Trophoblast cell (in vitro differentiated cells and primary cell): Measurements from ENCODE around the gene EPHA10.

Experiments used
- DNase-seq, 2 donors: peaks; one replicate each; pipeline ENCODE4 v3.0.0-alpha.2; 2016
- H2AFZ ChIP-seq: 2 replicates; pipeline ENCODE4 v1.6.1; 2013; ENCODE audit warnings: low read length, moderate library complexity, mild to moderate bottlenecking; ENCODE audit not compliant: insufficient read depth, poor library complexity
- H2AK5ac ChIP-seq: 2 replicates; pipeline ENCODE4 v1.6.1; 2013; ENCODE audit warnings: mild to moderate bottlenecking, low read length
- H2BK120ac ChIP-seq: 2 replicates; pipeline ENCODE4 v1.6.1; 2013; ENCODE audit warnings: low read length, mild to moderate bottlenecking, moderate library complexity; ENCODE audit not compliant: insufficient read depth, poor library complexity
- H2BK12ac ChIP-seq: 2 replicates; pipeline ENCODE4 v1.6.1; 2013; ENCODE audit warnings: mild to moderate bottlenecking, low read length, moderate library complexity
- H2BK5ac ChIP-seq: 2 replicates; pipeline ENCODE4 v1.6.1; 2013; ENCODE audit warnings: low read length, low read depth, moderate library complexity, mild to moderate bottlenecking; ENCODE audit not compliant: poor library complexity
- H3K14ac ChIP-seq: 2 replicates; pipeline ENCODE4 v1.6.1; 2013; ENCODE audit warnings: mild to moderate bottlenecking, low read length
- H3K18ac ChIP-seq: 2 replicates; pipeline ENCODE4 v1.6.1; 2013; ENCODE audit warnings: mild to moderate bottlenecking, low read length
- H3K23ac ChIP-seq: 2 replicates; pipeline ENCODE4 v1.6.1; 2013; ENCODE audit warnings: low read length
- H3K27ac ChIP-seq: 2 replicates; pipeline ENCODE4 v1.5.1; 2013; ENCODE audit warnings: low read depth, mild to moderate bottlenecking, inconsistent platforms, low read length, moderate library complexity
- H3K27me3 ChIP-seq: 2 replicates; pipeline ENCODE4 v1.6.1; 2013; ENCODE audit warnings: inconsistent platforms, mild to moderate bottlenecking, low read length, moderate library complexity; ENCODE audit not compliant: insufficient read depth
- H3K36me3 ChIP-seq, 2 experiments: 1 replicate in 1 of 2; 2 replicates in 1 of 2; pipeline ENCODE4 v1.6.1; 2013; ENCODE audit warnings: low read length in 2 of 2, mild to moderate bottlenecking in 2 of 2, moderate library complexity in 1 of 2; ENCODE audit not compliant: insufficient read depth in 2 of 2, control insufficient read depth in 1 of 2
- H3K4ac ChIP-seq: 2 replicates; pipeline ENCODE4 v1.6.1; 2013; ENCODE audit warnings: low read depth, mild to moderate bottlenecking, low read length, moderate library complexity
- H3K4me1 ChIP-seq, 2 experiments: 1 replicate in 1 of 2; 2 replicates in 1 of 2; pipeline ENCODE4 v1.6.1; 2013; ENCODE audit warnings: low read length in 2 of 2, mild to moderate bottlenecking in 2 of 2, moderate library complexity in 1 of 2; ENCODE audit not compliant: insufficient read depth in 2 of 2, control insufficient read depth in 1 of 2
- H3K4me2 ChIP-seq: 2 replicates; pipeline ENCODE4 v1.6.1; 2013; ENCODE audit warnings: inconsistent platforms, mild to moderate bottlenecking, low read length, moderate library complexity
- H3K4me3 ChIP-seq: 2 replicates; pipeline ENCODE4 v1.5.1; 2013; ENCODE audit warnings: mild to moderate bottlenecking, low read depth, low read length, inconsistent platforms
- H3K79me1 ChIP-seq: one replicate; pipeline ENCODE4 v1.6.1; 2013; ENCODE audit warnings: low read length
- H3K79me2 ChIP-seq: 2 replicates; pipeline ENCODE4 v1.6.1; 2013; ENCODE audit warnings: low read length, mild to moderate bottlenecking; ENCODE audit not compliant: control insufficient read depth, insufficient read depth, poor library complexity
- H3K9ac ChIP-seq: 2 replicates; pipeline ENCODE4 v1.6.1; 2013; ENCODE audit warnings: mild to moderate bottlenecking, low read length
- H3K9me3 ChIP-seq: 2 replicates; pipeline ENCODE4 v1.6.1; 2013; ENCODE audit warnings: low read depth, mild to moderate bottlenecking, control low read depth, inconsistent platforms, low read length; ENCODE audit not compliant: insufficient read depth
- H4K12ac ChIP-seq: 2 replicates; pipeline ENCODE4 v1.6.1; 2013; ENCODE audit warnings: low read depth, mild to moderate bottlenecking, low read length, moderate library complexity
- H4K8ac ChIP-seq: 2 replicates; pipeline ENCODE4 v1.6.1; 2013; ENCODE audit warnings: low read depth, mild to moderate bottlenecking, low read length, moderate library complexity
- H4K91ac ChIP-seq: one replicate; pipeline ENCODE4 v1.6.1; 2013; ENCODE audit warnings: low read depth, mild to moderate bottlenecking, low read length, moderate library complexity
- WGBS: extraction: QIAGEN DNeasy Blood & Tissue Kit; methylation state at CpG from one replicate; pipeline ENCODE4 v1.1.7; 2013; ENCODE audit warnings: missing lambda C conversion rate; ENCODE audit not compliant: insufficient read length, insufficient coverage; ENCODE audit errors: extremely low coverage; 5-methylcytosine and 5-hydroxymethylcytosine counted together

The EPHA10 gene

DNA sequence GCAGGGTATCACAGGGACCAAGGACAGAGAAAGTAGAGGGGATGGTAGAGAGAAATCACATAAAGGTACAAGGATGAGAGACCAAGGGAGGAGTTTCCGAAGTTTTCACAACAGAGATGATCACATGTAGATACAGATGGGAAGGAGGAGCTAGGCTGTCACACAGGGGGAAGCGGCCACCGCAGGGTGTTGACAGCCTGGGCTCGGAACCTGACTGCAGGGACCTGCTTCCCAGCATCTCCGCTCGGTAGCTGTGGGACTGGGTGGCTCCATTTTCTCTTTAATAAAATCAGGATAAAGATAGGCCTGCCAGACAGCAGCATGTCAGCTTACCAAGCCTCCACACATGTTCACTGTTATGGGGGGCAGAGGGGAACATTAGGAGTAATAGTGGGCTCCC lies 40.3 kb downstream of the EPHA10 start:
- Histone ChIP-seq H4K91ac (no peak overlapping the region), H3K79me2 (no peaks in the 10 kb centered on the region), H3K4me2 (no peak overlapping the region), H3K27ac (no peak overlapping the region), H4K8ac (no peak overlapping the region), H3K79me1 (no peaks in the 10 kb centered on the region), H3K9me3 (peaks cover 2% of the 10 kb centered on the region), H3K23ac (no peak overlapping the region), H3K4ac (no peak overlapping the region), H3K36me3 (no peaks in the 10 kb centered on the region), H3K27me3 (no peaks in the 10 kb centered on the region), H3K9ac (no peak overlapping the region), H2AK5ac (no peak overlapping the region), H4K12ac (no peak overlapping the region), H3K4me1 (peaks cover 0 to 3% of the 10 kb centered on the region in 2 experiments), H2BK120ac (no peak overlapping the region), H3K14ac (no peak overlapping the region), H3K18ac (no peak overlapping the region), H2BK12ac (no peak overlapping the region), H2BK5ac (no peak overlapping the region), H2AFZ (no peak overlapping the region), H3K4me3 (no peak overlapping the region)
- DNase-seq = no peak
- WGBS = no CpG with 5 or more reads among the region's 6 CpGs

- H2BK5ac ChIP-seq = no peak overlapping the region
- no peak overlapping the region for H4K91ac ChIP-seq
- H3K23ac ChIP-seq = no peak overlapping the region
Observed at GRCh38 chr1:37723390-37724078, 41.4 kb downstream of the EPHA10 start.

GRCh38 chr1:37723072-37723389 lies 41.9 kb downstream of the EPHA10 start:
- H3K4me1 ChIP-seq = peaks cover 0 to 3% of the 10 kb centered on the region in 2 experiments
- no peak overlapping the region for H2BK12ac ChIP-seq
- no peaks in the 10 kb centered on the region for H3K27me3 ChIP-seq
- H3K4me3 ChIP-seq = no peak overlapping the region
- H2BK5ac ChIP-seq = no peak overlapping the region
- no peak overlapping the region for H4K91ac ChIP-seq
- no peaks in the 10 kb centered on the region for H3K79me2 ChIP-seq
- no peaks in the 10 kb centered on the region for H3K79me1 ChIP-seq
- H2AFZ ChIP-seq = no peak overlapping the region
- no peak overlapping the region for H3K23ac ChIP-seq
- no peak overlapping the region for H4K8ac ChIP-seq
- H3K4me2 ChIP-seq = no peak overlapping the region
- DNase-seq = no peak
- no peak overlapping the region for H3K14ac ChIP-seq
- no peak overlapping the region for H3K27ac ChIP-seq
- no peak overlapping the region for H2BK120ac ChIP-seq
- no peaks in the 10 kb centered on the region for H3K36me3 ChIP-seq
- H3K9ac ChIP-seq = no peak overlapping the region
- no peak overlapping the region for H3K18ac ChIP-seq
- H3K4ac ChIP-seq = no peak overlapping the region
- peaks cover 2% of the 10 kb centered on the region for H3K9me3 ChIP-seq
- H4K12ac ChIP-seq = no peak overlapping the region
- WGBS = no CpG with 5 or more reads among the region's 6 CpGs
- H2AK5ac ChIP-seq = no peak overlapping the region

More at GRCh38 chr1:37723390-37724078, 41.4 kb downstream of the EPHA10 start:
- no peak overlapping the region for H3K4ac ChIP-seq
- WGBS = no CpG with 5 or more reads among the region's 11 CpGs
- no peak overlapping the region for H3K27ac ChIP-seq
- H3K14ac ChIP-seq = no peak overlapping the region
- H2AK5ac ChIP-seq = no peak overlapping the region
- no peak overlapping the region for H3K18ac ChIP-seq
- no peak for DNase-seq
- H3K4me3 ChIP-seq = no peak overlapping the region
- H3K4me1 ChIP-seq = peaks cover 0 to 3% of the 10 kb centered on the region in 2 experiments
- no peak overlapping the region for H3K9ac ChIP-seq
- no peak overlapping the region for H4K12ac ChIP-seq
- no peak overlapping the region for H2AFZ ChIP-seq
- no peak overlapping the region for H2BK120ac ChIP-seq
- no peaks in the 10 kb centered on the region for H3K36me3 ChIP-seq
- H3K9me3 ChIP-seq = peaks cover 2% of the 10 kb centered on the region
- no peaks in the 10 kb centered on the region for H3K27me3 ChIP-seq
- no peaks in the 10 kb centered on the region for H3K79me1 ChIP-seq
- no peaks in the 10 kb centered on the region for H3K79me2 ChIP-seq
- H2BK12ac ChIP-seq = no peak overlapping the region
- no peak overlapping the region for H4K8ac ChIP-seq
- H3K4me2 ChIP-seq = no peak overlapping the region

DNA sequence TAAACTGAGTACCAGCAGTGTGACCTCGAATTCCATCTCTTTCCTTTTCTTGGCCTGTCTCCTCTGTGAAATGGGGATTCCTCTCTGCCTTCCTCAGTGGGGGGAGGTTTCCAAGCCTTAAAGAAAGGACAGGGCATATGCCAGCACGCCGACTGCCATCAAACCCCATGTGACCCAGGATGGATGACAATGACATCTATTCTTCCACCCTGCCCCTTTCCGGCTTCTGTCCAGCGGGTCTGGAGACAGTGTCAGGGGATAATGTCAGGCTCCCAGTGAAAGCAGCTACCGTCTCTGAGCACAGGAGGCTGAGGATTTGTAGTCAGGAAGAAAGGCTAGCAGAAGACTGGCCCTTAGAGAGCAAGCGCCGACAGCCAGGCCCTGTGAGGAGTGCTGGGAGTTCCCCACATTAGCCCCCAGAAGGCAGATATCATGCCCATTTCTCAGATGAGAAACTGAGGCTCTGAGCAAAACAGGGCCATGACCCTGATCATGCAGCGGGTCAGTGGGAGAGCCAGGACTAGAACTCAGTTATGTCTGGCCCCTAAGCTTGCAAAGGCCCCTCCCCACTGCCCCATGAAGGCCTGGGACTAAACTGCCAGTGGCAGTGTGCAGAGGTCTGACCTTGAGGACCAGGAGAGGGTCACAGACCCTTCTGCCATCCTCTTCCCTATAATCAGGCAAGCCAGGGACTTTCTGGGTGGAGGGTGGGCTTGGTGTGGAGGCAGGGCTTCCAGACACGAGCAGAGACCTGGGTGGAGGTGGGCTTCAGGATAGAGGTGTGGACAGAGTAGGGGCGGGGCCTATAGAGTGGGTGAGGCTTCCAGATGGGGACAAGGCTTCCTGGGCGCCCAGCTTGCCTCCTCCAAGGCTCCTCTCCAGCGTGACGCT lies 42.5 kb downstream of the EPHA10 start:
- no peak overlapping the region for H3K4me2 ChIP-seq
- H4K91ac ChIP-seq = no peak overlapping the region
- H3K27ac ChIP-seq = no peak overlapping the region
- peaks cover 0 to 3% of the 10 kb centered on the region in 2 experiments for H3K4me1 ChIP-seq
- no peak overlapping the region for H4K8ac ChIP-seq
- H3K36me3 ChIP-seq = no peaks in the 10 kb centered on the region
- no peak overlapping the region for H4K12ac ChIP-seq
- no peak overlapping the region for H3K4me3 ChIP-seq
- H3K79me2 ChIP-seq = no peaks in the 10 kb centered on the region
- WGBS = no CpG with 5 or more reads among the region's 14 CpGs
- no peak overlapping the region for H3K18ac ChIP-seq
- H2AK5ac ChIP-seq = no peak overlapping the region
- H3K23ac ChIP-seq = no peak overlapping the region
- no peaks in the 10 kb centered on the region for H3K27me3 ChIP-seq
- H2BK12ac ChIP-seq = no peak overlapping the region
- no peak for DNase-seq
- no peak overlapping the region for H2BK5ac ChIP-seq
- no peaks in the 10 kb centered on the region for H3K79me1 ChIP-seq
- H2AFZ ChIP-seq = no peak overlapping the region
- H3K9me3 ChIP-seq = peaks cover 2% of the 10 kb centered on the region
- H3K14ac ChIP-seq = no peak overlapping the region
- H3K9ac ChIP-seq = no peak overlapping the region
- H3K4ac ChIP-seq = no peak overlapping the region
- no peak overlapping the region for H2BK120ac ChIP-seq
